Mononuclear cell (primary cell): Measurements from ENCODE around the gene XXYLT1. TPM values are rescaled to one million over a fixed set of nuclear protein-coding genes. Genes with fewer than 3 reads are reported as not detected.

ENCODE experiments used
- H3K27me3 ChIP-seq: 2 replicates; pipeline ENCODE4 v1.6.0; 2011; ENCODE audit warnings: low read length, control low read depth; ENCODE audit not compliant: insufficient read depth
- H3K4me1 ChIP-seq: 2 replicates; pipeline ENCODE4 v1.5.1; 2011; ENCODE audit warnings: mild to moderate bottlenecking, low read length, control low read depth; ENCODE audit not compliant: insufficient read depth
- H3K4me3 ChIP-seq: 2 replicates; pipeline ENCODE4 v1.5.1; 2011; ENCODE audit warnings: mild to moderate bottlenecking, low read length, moderate library complexity
- H3K9me3 ChIP-seq: 2 replicates; pipeline ENCODE4 v1.5.1; 2011; ENCODE audit warnings: low read depth, mild to moderate bottlenecking, control low read depth, low read length
- total RNA-seq: library from RNA; depleted of rRNA; stranded (reverse); fragments of >200 nt; gene quantifications from one replicate; pipeline ENCODE4 v1.2.3, GENCODE V29; 2012

XXYLT1 gene
- total RNA-seq, 1 donor: 9.0 TPM

- no peaks in the 10 kb centered on the region for H3K9me3 ChIP-seq
Measured at GRCh38 chr3:195271410-195272243, 668 bp upstream of the XXYLT1 start.

GRCh38 chr3:195270079-195270816 is 711 bp downstream of the XXYLT1 start:
- Histone ChIP-seq H3K9me3 (no peaks in the 10 kb centered on the region), H3K27me3 (no peaks in the 10 kb centered on the region), H3K4me1 (peaks cover 27% of the 10 kb centered on the region), H3K4me3 (peak overlapping the region; percentile 81)

More at GRCh38 chr3:195271410-195272243, 668 bp upstream of the XXYLT1 start:
- Histone ChIP-seq H3K4me1 (peaks cover 27% of the 10 kb centered on the region), H3K4me3 (peak overlapping the region; percentile 81), H3K27me3 (no peaks in the 10 kb centered on the region)

GRCh38 chr3:195269375-195270078 is 1.4 kb downstream of the XXYLT1 start:
- H3K4me1 ChIP-seq: peaks cover 29% of the 10 kb centered on the region
- no peaks in the 10 kb centered on the region for H3K9me3 ChIP-seq
- H3K27me3 ChIP-seq: no peaks in the 10 kb centered on the region
- H3K4me3 ChIP-seq: peak overlapping the region; percentile 81

GRCh38 chr3:195268576-195269309 is 2.2 kb downstream of the XXYLT1 start:
- H3K9me3 ChIP-seq: no peaks in the 10 kb centered on the region
- H3K4me1 ChIP-seq: peaks cover 37% of the 10 kb centered on the region
- H3K27me3 ChIP-seq: no peaks in the 10 kb centered on the region
- H3K4me3 ChIP-seq: no peak overlapping the region

- H3K9me3 ChIP-seq: no peaks in the 10 kb centered on the region
- H3K27me3 ChIP-seq: no peaks in the 10 kb centered on the region
- peaks cover 45% of the 10 kb centered on the region for H3K4me1 ChIP-seq
- H3K4me3 ChIP-seq: no peak overlapping the region
Measured at GRCh38 chr3:195267096-195267495, 3.9 kb downstream of the XXYLT1 start.

GRCh38 chr3:195266428-195266827 is 4.5 kb downstream of the XXYLT1 start:
- peaks cover 39% of the 10 kb centered on the region for H3K4me1 ChIP-seq
- H3K4me3 ChIP-seq: no peak overlapping the region
- H3K27me3 ChIP-seq: no peaks in the 10 kb centered on the region

GRCh38 chr3:195265363-195265976 is 5.5 kb downstream of the XXYLT1 start:
- H3K4me3 ChIP-seq: no peak overlapping the region
- no peaks in the 10 kb centered on the region for H3K9me3 ChIP-seq
- H3K27me3 ChIP-seq: no peaks in the 10 kb centered on the region
- H3K4me1 ChIP-seq: peaks cover 48% of the 10 kb centered on the region

More at GRCh38 chr3:195266428-195266827, 4.5 kb downstream of the XXYLT1 start:
- no peaks in the 10 kb centered on the region for H3K9me3 ChIP-seq

GRCh38 chr3:195263925-195264600 is 6.9 kb downstream of the XXYLT1 start:
- Histone ChIP-seq H3K4me3 (no peak overlapping the region), H3K27me3 (no peaks in the 10 kb centered on the region), H3K4me1 (peaks cover 45% of the 10 kb centered on the region), H3K9me3 (no peaks in the 10 kb centered on the region)

GRCh38 chr3:195263193-195263924 is 7.6 kb downstream of the XXYLT1 start:
- peaks cover 49% of the 10 kb centered on the region for H3K4me1 ChIP-seq
- H3K9me3 ChIP-seq: no peaks in the 10 kb centered on the region
- no peaks in the 10 kb centered on the region for H3K27me3 ChIP-seq
- H3K4me3 ChIP-seq: no peak overlapping the region

GRCh38 chr3:195261925-195262324 is 9.0 kb downstream of the XXYLT1 start:
- peaks cover 49% of the 10 kb centered on the region for H3K4me1 ChIP-seq

GRCh38 chr3:195260280-195260905 is 10.6 kb downstream of the XXYLT1 start:
- Histone ChIP-seq H3K27me3 (no peaks in the 10 kb centered on the region), H3K9me3 (no peaks in the 10 kb centered on the region), H3K4me1 (peaks cover 49% of the 10 kb centered on the region), H3K4me3 (peak overlapping the region; percentile 52)

More at GRCh38 chr3:195261925-195262324, 9.0 kb downstream of the XXYLT1 start:
- Histone ChIP-seq H3K4me3 (no peak overlapping the region), H3K27me3 (no peaks in the 10 kb centered on the region), H3K9me3 (no peaks in the 10 kb centered on the region)

- Histone ChIP-seq H3K9me3 (no peaks in the 10 kb centered on the region), H3K27me3 (no peaks in the 10 kb centered on the region), H3K4me3 (peak overlapping the region; percentile 52), H3K4me1 (peaks cover 48% of the 10 kb centered on the region)
Measured at GRCh38 chr3:195259475-195260279, 11.3 kb downstream of the XXYLT1 start.
